Measurements from ENCODE around the gene C4orf36.

DNA sequence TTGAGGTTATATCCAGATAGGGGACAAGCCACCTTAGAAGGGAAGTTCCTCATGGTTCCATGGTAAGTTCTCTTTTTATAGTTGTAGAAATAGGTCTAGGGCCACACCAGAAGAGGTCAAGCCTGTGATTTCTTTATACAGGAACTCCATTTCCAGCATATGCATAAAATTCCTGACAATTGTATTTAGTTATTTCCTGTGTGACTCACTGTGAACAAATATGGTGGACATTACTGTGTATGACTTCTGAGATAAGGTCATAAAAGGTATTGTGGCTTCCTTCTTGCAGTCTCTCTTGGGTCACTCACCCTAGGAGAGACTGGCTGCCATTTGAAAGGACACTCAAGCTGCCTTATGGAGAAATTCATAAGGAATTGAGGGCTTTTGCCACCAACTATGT, 2.2 kb upstream of the C4orf36 start:
- TF ChIP-seq, protein P1, sequence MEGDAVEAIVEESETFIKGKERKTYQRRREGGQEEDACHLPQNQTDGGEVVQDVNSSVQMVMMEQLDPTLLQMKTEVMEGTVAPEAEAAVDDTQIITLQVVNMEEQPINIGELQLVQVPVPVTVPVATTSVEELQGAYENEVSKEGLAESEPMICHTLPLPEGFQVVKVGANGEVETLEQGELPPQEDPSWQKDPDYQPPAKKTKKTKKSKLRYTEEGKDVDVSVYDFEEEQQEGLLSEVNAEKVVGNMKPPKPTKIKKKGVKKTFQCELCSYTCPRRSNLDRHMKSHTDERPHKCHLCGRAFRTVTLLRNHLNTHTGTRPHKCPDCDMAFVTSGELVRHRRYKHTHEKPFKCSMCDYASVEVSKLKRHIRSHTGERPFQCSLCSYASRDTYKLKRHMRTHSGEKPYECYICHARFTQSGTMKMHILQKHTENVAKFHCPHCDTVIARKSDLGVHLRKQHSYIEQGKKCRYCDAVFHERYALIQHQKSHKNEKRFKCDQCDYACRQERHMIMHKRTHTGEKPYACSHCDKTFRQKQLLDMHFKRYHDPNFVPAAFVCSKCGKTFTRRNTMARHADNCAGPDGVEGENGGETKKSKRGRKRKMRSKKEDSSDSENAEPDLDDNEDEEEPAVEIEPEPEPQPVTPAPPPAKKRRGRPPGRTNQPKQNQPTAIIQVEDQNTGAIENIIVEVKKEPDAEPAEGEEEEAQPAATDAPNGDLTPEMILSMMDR (IDR thresholded peaks at IDR 0.05), result no peak
- TF ChIP-seq POLR2A (IDR thresholded peaks at IDR 0.05), result no peak
